GM19452 (cell line): ENCODE data around the gene TBC1D2B.
A peak's percentile ranks its signal among the peaks of the same experiment; 100 is the strongest.

Experiments
- ATAC-seq: cut with Tn5 transposase; IDR thresholded peaks from one replicate; pipeline ENCODE4 v1.9.1; 2021; ENCODE audit not compliant: unreplicated experiment

Gene TBC1D2B

GRCh38 chr15:78055919-78056713, 21.4 kb downstream of the TBC1D2B start:
- ATAC-seq = no peak

DNA sequence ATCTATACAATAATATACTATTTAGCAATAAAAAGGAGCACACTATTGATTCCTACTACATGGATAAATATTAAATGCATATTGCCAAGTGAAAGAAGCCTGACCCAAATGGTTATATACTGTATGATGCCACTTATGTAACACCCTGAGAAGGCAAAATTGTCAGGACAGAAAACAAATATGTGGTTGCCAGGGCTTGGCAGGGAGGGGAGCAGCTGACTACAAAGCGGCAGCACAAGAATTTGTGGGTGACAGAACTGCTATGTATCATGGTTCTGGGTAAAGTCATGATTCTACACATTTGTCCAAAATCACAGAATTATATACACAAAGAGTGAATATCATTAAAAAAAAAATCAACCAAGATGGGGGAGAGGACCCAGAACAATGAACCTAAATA, 22.5 kb downstream of the TBC1D2B start:
- no peak for ATAC-seq

DNA sequence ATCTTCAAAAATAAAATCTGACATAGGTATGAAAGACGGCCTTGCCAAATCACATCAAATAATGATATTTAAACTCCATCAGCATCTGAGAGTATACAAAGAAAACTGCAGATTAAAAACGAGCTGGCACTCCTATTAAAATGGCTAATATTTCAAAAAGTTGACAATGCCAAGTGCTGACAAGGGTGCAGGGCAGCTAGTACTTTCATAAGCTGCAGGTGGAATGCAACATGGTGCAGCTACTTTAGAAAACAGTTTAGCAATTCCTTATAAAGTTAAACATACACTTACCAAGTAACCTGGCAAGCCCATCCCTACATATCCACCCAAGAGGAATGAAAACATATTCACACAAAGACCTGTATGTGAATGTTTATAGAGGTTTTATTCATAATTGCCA, 23.0 kb downstream of the TBC1D2B start:
- ATAC-seq = no peak

DNA sequence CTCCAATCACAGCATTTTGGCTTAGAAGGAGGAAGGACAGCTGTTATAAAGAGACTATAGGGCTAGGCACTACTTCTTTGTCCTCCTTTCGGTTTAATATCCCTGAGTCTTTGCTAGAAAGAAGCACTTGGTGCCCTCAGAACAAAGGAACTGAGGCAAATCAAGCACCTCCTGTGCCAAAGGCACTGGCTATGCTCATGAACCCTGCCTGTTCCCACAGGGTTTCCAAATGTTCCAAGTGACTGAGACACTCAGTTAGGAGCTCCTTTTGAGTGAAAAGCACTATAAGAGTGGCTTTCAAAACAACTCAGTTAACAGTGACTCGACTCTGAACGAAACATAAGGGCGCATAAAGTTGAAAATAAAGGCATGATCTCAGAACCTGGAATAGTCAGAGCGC, 25.0 kb downstream of the TBC1D2B start:
- no peak for ATAC-seq

DNA sequence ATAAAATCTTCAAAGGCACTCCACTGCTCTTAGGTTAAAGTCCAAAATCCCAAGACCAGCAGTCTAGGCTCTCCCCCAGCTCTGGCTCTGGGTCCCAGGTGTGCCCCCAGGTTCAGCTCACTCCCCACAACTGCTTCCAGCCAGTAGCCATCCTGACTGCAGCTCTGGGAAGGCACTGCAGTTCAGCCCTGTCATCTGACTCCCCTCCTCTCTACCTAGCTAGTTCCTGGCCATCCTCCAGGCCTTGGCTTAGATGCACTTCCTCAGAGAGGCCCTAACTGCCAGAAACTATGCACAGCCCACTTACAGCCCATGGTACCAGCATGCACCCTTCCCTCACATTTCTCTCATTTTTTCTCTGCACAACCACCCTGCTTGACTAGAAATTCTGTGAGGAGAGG, 25.5 kb downstream of the TBC1D2B start:
- ATAC-seq = no peak

- no peak for ATAC-seq
Measured at GRCh38 chr15:78051596-78051995, 25.9 kb downstream of the TBC1D2B start.

GRCh38 chr15:78050826-78051225, 26.7 kb downstream of the TBC1D2B start:
- ATAC-seq = no peak

- peak; percentile 21 for ATAC-seq
Measured at GRCh38 chr15:78050441-78050809, 27.1 kb downstream of the TBC1D2B start.

DNA sequence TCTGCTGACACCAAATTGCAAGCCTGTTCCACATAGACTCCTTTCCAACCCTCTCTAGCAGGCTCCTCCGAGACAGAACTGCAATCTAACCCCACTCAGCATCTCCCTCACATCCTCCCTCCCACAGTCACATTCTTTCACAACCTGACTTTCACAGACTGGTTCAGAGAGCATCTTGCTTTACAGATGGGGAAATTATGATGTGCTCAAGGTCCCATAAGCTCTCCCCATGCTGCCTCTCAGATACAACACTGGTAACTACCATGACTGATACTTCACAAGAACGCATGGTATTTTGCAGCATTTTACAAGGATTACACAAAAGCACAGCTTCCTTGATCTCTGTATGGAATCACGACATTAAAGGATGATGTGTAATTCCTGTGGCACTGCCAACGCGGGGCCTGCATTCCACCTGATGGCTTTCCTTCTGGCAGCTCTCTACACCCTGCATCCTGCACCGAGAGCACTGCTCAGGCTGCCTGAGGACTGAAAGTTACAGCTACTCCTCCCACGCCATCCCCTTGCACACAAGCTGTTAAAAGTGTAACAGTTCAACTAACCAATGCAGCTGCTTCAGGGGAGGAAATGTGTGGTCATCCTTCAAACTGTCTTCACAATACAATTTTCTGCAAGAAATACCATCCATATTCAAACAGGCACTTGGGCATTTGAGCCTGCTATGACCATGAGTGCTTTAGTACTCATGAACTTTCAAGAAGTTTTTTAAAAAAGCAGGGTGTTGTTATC, 27.6 kb downstream of the TBC1D2B start:
- ATAC-seq = peak; percentile 69

DNA sequence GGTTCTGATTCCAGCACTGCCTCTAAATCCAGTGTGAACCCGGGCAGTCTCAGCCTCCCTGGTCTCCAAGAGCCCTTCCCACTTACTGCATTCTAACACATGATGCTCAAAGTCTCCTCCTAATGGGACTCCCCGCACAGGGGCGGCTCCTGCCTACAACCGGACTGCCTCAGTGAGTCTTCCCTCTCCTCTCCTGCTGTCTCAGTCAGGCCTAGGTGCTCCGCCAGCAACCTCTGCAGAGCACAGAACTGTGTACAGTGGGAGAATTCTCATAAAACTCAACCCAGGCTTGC, 28.9 kb downstream of the TBC1D2B start:
- ATAC-seq = no peak

GRCh38 chr15:78047761-78048627, 29.5 kb downstream of the TBC1D2B start:
- ATAC-seq = no peak

- no peak for ATAC-seq
Measured at GRCh38 chr15:78046796-78047341, 30.6 kb downstream of the TBC1D2B start.

- ATAC-seq = no peak
Measured at GRCh38 chr15:78045189-78045588, 32.3 kb downstream of the TBC1D2B start.

- ATAC-seq = no peak
Measured at GRCh38 chr15:78044407-78045155, 32.9 kb downstream of the TBC1D2B start.

GRCh38 chr15:78041946-78042345, 35.6 kb downstream of the TBC1D2B start:
- ATAC-seq = no peak

DNA sequence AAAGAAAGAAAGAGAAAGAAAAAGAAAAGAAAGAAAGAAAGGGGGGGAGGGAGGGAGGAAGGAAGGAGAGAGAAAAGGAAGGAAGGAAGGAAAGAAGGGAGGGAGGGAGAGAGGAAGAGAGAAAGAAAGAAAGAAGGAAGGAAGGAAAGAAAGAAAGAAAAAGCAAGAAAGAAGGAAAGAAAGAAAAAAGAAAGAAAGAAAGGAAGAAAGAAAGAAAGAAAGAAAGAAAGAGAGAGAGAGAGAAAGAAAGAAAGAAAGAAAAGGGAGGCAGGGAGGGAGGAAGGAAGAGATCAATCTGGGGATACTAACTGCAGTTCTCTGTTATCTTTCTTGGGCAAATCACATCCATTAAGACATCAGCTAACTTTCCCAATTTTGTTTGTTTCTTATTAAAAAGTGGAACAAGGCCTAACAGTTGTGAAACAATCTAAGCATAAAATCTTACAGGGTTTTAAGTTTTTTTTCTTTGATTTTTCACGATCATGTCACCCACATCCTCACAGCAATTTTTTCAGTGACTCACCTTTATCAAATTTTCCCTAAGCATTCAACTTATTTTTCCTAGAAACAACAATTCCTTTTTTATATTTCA, 36.8 kb downstream of the TBC1D2B start:
- no peak for ATAC-seq

DNA sequence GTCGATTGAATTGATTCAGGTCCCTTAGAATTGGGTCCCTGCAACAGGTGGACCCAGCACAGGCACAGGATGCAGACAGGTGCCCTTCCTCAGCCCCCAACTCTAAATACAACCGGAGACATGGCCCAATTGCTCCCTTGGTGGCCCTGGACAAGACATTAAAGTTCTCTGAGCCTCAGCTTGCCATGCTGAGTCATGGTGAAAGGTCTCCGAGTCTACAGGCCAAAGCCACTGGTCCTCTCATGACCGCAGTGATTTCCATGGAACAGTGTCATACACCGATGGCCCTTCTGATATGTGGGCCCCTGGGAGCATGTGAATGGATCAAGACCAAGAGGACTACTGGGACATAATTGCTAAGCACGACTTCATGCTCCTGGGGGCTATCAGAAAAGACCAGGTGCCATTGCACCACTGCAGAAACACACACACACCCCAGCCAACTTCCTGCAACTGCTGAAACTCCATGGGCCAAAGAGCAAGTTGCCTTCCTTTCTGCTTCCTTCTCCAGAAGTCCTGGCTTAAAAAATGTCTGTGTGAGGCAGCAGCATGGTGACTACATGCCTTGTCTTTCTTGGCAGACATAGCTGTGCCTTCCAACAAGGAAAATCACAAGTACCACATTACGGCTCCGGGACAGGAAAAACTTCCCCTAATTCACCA, 38.8 kb downstream of the TBC1D2B start:
- ATAC-seq = no peak

DNA sequence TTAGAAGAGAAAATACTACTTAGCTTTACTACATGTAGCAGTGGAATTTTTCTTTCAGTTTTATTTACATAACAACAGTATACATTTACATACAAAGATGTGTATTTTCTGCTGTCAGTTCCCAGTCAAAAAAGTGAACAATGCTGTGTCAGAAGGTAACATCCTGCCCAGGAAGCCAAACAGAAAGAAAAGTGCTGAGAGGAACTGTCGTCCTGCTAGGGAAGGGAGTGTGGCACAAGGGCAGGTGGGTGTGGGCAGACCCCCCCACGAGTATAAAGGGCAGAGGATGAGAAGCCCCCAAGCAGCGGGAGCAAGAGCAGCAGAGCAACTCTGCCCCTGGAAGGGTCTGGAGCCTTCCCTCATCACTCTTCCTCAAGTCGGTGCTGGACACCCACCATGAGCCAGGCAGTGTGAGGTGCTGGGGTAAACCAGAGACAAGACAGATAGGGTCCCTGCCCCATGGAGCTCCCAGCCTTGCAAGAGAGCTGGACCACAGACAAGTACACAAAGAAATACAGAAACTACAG, 39.7 kb downstream of the TBC1D2B start:
- ATAC-seq = no peak

DNA sequence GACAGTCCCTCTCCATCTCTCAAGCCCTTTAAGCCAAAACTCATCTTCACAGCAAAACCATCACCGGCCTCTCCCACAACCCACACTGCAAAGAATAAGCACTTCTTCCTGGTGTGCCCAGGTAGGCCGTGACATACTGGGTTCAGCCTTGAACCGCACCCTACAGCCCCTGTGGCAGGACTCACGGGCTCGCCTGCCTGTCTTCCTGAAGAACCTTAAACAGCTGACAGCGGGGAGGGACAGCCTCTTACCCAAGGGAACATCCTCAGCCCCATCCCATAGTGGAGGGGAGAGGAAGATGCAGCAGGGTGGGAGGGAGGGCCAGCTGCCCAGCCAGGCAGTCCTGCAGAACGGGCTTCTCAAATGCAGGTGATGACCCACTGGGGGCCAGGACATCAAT, 40.2 kb downstream of the TBC1D2B start:
- no peak for ATAC-seq
